HepG2 (cell line): ENCODE results near the gene BACH1. TPM values are rescaled to one million over a fixed set of nuclear protein-coding genes. Genes with fewer than 3 reads are reported as not detected.

Experiments
- ATAD3A ChIP-seq: sonication (generic); formaldehyde crosslinking; IDR thresholded peaks from 2 replicates; pipeline ENCODE4 v1.4.0; 2020; ENCODE audit warnings: missing genetic modification reagents
- CAMTA2 ChIP-seq: sonication (generic); formaldehyde crosslinking; IDR thresholded peaks from 2 replicates; pipeline ENCODE4 v1.4.0; 2020; ENCODE audit warnings: mild to moderate bottlenecking, missing genetic modification reagents, borderline replicate concordance
- DR1 ChIP-seq: sonication (generic); formaldehyde crosslinking; IDR thresholded peaks from 2 replicates; pipeline ENCODE4 v1.8.0; 2021; ENCODE audit warnings: mild to moderate bottlenecking, missing genetic modification reagents, inconsistent platforms
- FOXA3 ChIP-seq: IDR thresholded peaks from 2 replicates; pipeline ENCODE4 v1.6.1; 2016; ENCODE audit warnings: missing genetic modification reagents, missing compliant biosample characterization
- HDAC1 ChIP-seq: sonication (generic); formaldehyde crosslinking; IDR thresholded peaks from 2 replicates; pipeline ENCODE4 v1.5.1; 2020; ENCODE audit warnings: mild to moderate bottlenecking, missing genetic modification reagents
- NFKBIZ ChIP-seq: IDR thresholded peaks from 2 replicates; pipeline ENCODE4 v1.6.1; 2018; ENCODE audit warnings: missing genetic modification reagents, missing compliant biosample characterization
- NR1H2 ChIP-seq: sonication (generic); formaldehyde crosslinking; IDR thresholded peaks from 2 replicates; pipeline ENCODE4 v1.8.1; 2022; ENCODE audit warnings: low read depth, missing genetic modification reagents, borderline replicate concordance
- PAWR ChIP-seq: sonication (generic); formaldehyde crosslinking; IDR thresholded peaks from 2 replicates; pipeline ENCODE4 v1.4.0; 2020; ENCODE audit warnings: missing genetic modification reagents, mild to moderate bottlenecking, borderline replicate concordance
- RAD51 ChIP-seq: fragments of 450-650 bp; IDR thresholded peaks from 2 replicates; pipeline ENCODE4 v1.6.1; 2016; ENCODE audit warnings: borderline replicate concordance
- SIX4 ChIP-seq: sonication (generic); formaldehyde crosslinking; IDR thresholded peaks from 2 replicates; pipeline ENCODE4 v1.4.0; 2020; ENCODE audit warnings: missing genetic modification reagents
- ZFP36L2 ChIP-seq: sonication (generic); formaldehyde crosslinking; IDR thresholded peaks from 2 replicates; pipeline ENCODE4 v1.4.0; 2020; ENCODE audit warnings: missing genetic modification reagents
- ZNF30 ChIP-seq: sonication (generic); formaldehyde crosslinking; IDR thresholded peaks from 2 replicates; pipeline ENCODE4 v1.5.0; 2020; ENCODE audit warnings: mild to moderate bottlenecking, missing genetic modification reagents
- ZNF383 ChIP-seq: sonication (generic); formaldehyde crosslinking; IDR thresholded peaks from 2 replicates; pipeline ENCODE4 v1.4.0; 2020; ENCODE audit warnings: missing genetic modification reagents, mild to moderate bottlenecking, borderline replicate concordance
- ZNF616 ChIP-seq: sonication (generic); formaldehyde crosslinking; IDR thresholded peaks from 2 replicates; pipeline ENCODE4 v1.5.0; 2020; ENCODE audit warnings: low read depth, mild to moderate bottlenecking, missing genetic modification reagents
- ZNF672 ChIP-seq: sonication (generic); formaldehyde crosslinking; IDR thresholded peaks from 2 replicates; pipeline ENCODE4 v1.8.1; 2022; ENCODE audit warnings: missing genetic modification reagents
- ZNF746 ChIP-seq: sonication (generic); formaldehyde crosslinking; IDR thresholded peaks from 2 replicates; pipeline ENCODE4 v1.8.0; 2022; ENCODE audit warnings: mild to moderate bottlenecking, missing genetic modification reagents
- ZNF816 ChIP-seq: sonication (generic); formaldehyde crosslinking; IDR thresholded peaks from 2 replicates; pipeline ENCODE4 v1.8.0; 2022; ENCODE audit warnings: missing genetic modification reagents, mild to moderate bottlenecking, borderline replicate concordance
- polyA plus RNA-seq, 8 experiments: library from polyadenylated mRNA; depleted of rRNA in 3 of 8; stranded (reverse) in 7 of 8; unstranded in 1 of 8; fragments of >200 nt; fragmentation: Illumina TruSeq in 4 of 8; extraction: Trizol in 4 of 8; gene quantifications; 2 replicates each; pipeline versions ENCODE4 v1.2.1 to v1.2.3, GENCODE V29; 2011 to 2016; ENCODE audit warnings: low read depth in 4 of 8, missing spikeins in 1 of 8, mixed read lengths in 1 of 8; ENCODE audit not compliant: insufficient read depth in 1 of 8
- total RNA-seq, 5 experiments: library from RNA; depleted of rRNA; stranded (reverse); fragments of >200 nt; fragmentation: Illumina TruSeq; extraction: Trizol; gene quantifications; 2 replicates each; pipeline ENCODE4 v1.2.3, GENCODE V29; 2016; ENCODE audit warnings: low read depth in 1 of 5
- TF ChIP-seq, protein P1 (sequence below): sonication (generic); formaldehyde crosslinking; IDR thresholded peaks from 2 replicates; pipeline ENCODE4 v1.5.0; 2020; ENCODE audit warnings: mild to moderate bottlenecking, missing genetic modification reagents
- TF ChIP-seq, protein P2 (sequence below): sonication (generic); formaldehyde crosslinking; IDR thresholded peaks from 2 replicates; pipeline ENCODE4 v1.5.0; 2020; ENCODE audit warnings: missing genetic modification reagents
- TF ChIP-seq, protein P3 (sequence below): sonication (generic); formaldehyde crosslinking; IDR thresholded peaks from 2 replicates; pipeline ENCODE4 v1.4.0; 2020; ENCODE audit warnings: missing genetic modification reagents
- TF ChIP-seq, protein P4 (sequence below): sonication (generic); formaldehyde crosslinking; IDR thresholded peaks from 2 replicates; pipeline ENCODE4 v1.5.0; 2020; ENCODE audit warnings: mild to moderate bottlenecking, missing genetic modification reagents

Gene BACH1
- total and polyA plus RNA-seq, 2 of the 13 experiments (the other 11 are each of a cell fraction or from before 2014, with no cell fraction given) = 16.5 to 51.7 TPM

DNA sequence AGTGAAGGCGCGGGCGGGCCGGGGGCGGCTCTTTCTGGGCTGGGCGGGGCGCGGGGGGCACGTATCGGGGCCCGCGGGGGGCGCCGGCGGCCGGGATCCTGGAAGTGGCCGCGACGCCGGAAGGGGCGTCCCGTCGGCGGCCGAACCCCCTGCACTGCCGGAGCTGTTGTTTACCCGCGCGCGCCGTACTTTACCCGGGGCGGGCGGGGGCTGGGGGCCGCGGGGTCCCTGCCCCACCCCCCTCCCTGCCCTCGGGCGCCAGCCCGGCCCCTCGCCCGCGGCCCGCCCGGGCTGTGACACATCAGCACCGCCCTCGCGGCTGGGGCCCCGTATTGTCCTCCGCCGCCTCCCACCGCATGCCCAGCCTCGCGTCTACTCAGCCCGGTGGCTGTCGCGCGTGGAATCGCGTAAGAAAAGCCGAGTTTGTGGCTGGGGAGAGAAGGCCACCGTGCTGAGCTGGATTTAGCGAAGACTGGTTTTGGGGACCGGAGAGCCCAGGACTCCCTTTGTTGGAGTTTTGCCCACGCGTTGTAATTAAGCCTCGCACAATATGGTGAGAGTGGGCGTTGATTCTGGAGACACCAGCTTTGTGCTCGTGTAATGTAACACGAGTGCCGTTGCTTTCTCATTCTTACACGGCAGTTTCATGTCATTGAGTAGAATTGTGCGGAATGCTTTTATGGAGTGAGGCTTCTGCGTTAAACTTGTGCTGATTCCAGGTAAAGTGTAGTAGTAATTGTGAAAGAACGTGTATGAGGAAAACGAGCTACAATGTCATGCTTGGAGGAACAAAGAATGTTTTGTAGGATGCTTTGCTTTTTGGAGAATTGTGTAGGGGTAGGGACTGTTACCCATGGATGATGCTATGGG lies 559 bp downstream of the BACH1 start (continued):
- TF ChIP-seq DR1 = no peak
- TF ChIP-seq HDAC1 (CRISPR knock-in tag) = peak; percentile 83
- no peak; the same call in 1 of the 2 replicates for TF ChIP-seq ZNF816 (CRISPR knock-in tag)
- TF ChIP-seq, protein P1, sequence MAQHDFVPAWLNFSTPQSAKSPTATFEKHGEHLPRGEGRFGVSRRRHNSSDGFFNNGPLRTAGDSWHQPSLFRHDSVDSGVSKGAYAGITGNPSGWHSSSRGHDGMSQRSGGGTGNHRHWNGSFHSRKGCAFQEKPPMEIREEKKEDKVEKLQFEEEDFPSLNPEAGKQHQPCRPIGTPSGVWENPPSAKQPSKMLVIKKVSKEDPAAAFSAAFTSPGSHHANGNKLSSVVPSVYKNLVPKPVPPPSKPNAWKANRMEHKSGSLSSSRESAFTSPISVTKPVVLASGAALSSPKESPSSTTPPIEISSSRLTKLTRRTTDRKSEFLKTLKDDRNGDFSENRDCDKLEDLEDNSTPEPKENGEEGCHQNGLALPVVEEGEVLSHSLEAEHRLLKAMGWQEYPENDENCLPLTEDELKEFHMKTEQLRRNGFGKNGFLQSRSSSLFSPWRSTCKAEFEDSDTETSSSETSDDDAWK = no peak
- no peak for TF ChIP-seq PAWR (CRISPR knock-in tag)
- TF ChIP-seq, protein P2, sequence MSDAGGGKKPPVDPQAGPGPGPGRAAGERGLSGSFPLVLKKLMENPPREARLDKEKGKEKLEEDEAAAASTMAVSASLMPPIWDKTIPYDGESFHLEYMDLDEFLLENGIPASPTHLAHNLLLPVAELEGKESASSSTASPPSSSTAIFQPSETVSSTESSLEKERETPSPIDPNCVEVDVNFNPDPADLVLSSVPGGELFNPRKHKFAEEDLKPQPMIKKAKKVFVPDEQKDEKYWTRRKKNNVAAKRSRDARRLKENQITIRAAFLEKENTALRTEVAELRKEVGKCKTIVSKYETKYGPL (CRISPR knock-in tag) = no peak
- TF ChIP-seq, protein P3, sequence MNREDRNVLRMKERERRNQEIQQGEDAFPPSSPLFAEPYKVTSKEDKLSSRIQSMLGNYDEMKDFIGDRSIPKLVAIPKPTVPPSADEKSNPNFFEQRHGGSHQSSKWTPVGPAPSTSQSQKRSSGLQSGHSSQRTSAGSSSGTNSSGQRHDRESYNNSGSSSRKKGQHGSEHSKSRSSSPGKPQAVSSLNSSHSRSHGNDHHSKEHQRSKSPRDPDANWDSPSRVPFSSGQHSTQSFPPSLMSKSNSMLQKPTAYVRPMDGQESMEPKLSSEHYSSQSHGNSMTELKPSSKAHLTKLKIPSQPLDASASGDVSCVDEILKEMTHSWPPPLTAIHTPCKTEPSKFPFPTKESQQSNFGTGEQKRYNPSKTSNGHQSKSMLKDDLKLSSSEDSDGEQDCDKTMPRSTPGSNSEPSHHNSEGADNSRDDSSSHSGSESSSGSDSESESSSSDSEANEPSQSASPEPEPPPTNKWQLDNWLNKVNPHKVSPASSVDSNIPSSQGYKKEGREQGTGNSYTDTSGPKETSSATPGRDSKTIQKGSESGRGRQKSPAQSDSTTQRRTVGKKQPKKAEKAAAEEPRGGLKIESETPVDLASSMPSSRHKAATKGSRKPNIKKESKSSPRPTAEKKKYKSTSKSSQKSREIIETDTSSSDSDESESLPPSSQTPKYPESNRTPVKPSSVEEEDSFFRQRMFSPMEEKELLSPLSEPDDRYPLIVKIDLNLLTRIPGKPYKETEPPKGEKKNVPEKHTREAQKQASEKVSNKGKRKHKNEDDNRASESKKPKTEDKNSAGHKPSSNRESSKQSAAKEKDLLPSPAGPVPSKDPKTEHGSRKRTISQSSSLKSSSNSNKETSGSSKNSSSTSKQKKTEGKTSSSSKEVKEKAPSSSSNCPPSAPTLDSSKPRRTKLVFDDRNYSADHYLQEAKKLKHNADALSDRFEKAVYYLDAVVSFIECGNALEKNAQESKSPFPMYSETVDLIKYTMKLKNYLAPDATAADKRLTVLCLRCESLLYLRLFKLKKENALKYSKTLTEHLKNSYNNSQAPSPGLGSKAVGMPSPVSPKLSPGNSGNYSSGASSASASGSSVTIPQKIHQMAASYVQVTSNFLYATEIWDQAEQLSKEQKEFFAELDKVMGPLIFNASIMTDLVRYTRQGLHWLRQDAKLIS = no peak
- TF ChIP-seq NR1H2 = no peak
- TF ChIP-seq ZFP36L2 (CRISPR knock-in tag) = 0 out of 2 replicates have a peak, but pooled peaks have one; percentile 48
- TF ChIP-seq ZNF672 = 0 out of 2 replicates have a peak, but pooled peaks have one; percentile 65
- TF ChIP-seq ZNF616 (CRISPR knock-in tag) = no peak
- no peak for TF ChIP-seq CAMTA2 (CRISPR knock-in tag)
- TF ChIP-seq ZNF30 (CRISPR knock-in tag) = 0 out of 2 replicates have a peak, but pooled peaks have one; percentile 27
- no peak for TF ChIP-seq RAD51
- TF ChIP-seq, protein P4, sequence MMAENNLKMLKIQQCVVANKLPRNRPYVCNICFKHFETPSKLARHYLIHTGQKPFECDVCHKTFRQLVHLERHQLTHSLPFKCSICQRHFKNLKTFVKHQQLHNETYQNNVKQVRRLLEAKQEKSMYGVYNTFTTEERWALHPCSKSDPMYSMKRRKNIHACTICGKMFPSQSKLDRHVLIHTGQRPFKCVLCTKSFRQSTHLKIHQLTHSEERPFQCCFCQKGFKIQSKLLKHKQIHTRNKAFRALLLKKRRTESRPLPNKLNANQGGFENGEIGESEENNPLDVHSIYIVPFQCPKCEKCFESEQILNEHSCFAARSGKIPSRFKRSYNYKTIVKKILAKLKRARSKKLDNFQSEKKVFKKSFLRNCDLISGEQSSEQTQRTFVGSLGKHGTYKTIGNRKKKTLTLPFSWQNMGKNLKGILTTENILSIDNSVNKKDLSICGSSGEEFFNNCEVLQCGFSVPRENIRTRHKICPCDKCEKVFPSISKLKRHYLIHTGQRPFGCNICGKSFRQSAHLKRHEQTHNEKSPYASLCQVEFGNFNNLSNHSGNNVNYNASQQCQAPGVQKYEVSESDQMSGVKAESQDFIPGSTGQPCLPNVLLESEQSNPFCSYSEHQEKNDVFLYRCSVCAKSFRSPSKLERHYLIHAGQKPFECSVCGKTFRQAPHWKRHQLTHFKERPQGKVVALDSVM (CRISPR knock-in tag) = peak; percentile 30; the same call in 1 of the 2 replicates
- TF ChIP-seq NFKBIZ (CRISPR knock-in tag) = no peak
- TF ChIP-seq SIX4 (CRISPR knock-in tag) = no peak
- TF ChIP-seq ZNF383 = no peak
- peak; percentile 59 for TF ChIP-seq FOXA3 (CRISPR knock-in tag)
- no peak for TF ChIP-seq ATAD3A (CRISPR knock-in tag)
- TF ChIP-seq ZNF746 = no peak; the same call in 1 of the 2 replicates
